H9 (cell line): ENCODE data around the gene IRS2. TPM values are rescaled to one million over a fixed set of nuclear protein-coding genes. Genes with fewer than 3 reads are reported as not detected.

Experiments used
- DNase-seq: peaks from one replicate; pipeline ENCODE4 v3.0.0-alpha.2; 2017
- H2AFZ ChIP-seq: one replicate; pipeline ENCODE4 v1.6.1; 2013; ENCODE audit warnings: mild to moderate bottlenecking, low read length, control low read depth, moderate library complexity
- H2AK5ac ChIP-seq: 2 replicates; pipeline ENCODE4 v1.6.1; 2013; ENCODE audit warnings: low read length, control low read depth, mixed read lengths; ENCODE audit not compliant: insufficient read length
- H2BK120ac ChIP-seq: one replicate; pipeline ENCODE4 v1.6.1; 2013; ENCODE audit warnings: low read depth, mild to moderate bottlenecking, low read length, control low read depth, inconsistent platforms; ENCODE audit not compliant: poor library complexity, severe bottlenecking
- H2BK12ac ChIP-seq: 2 replicates; pipeline ENCODE4 v1.6.1; 2013; ENCODE audit warnings: low read length, control low read depth, mixed read lengths, low read depth; ENCODE audit not compliant: insufficient read length
- H2BK15ac ChIP-seq: 2 replicates; pipeline ENCODE4 v1.6.1; 2013; ENCODE audit warnings: low read depth, low read length, control low read depth
- H2BK20ac ChIP-seq: one replicate; pipeline ENCODE4 v1.6.1; 2013; ENCODE audit warnings: low read depth, mild to moderate bottlenecking, low read length, control low read depth, inconsistent platforms; ENCODE audit not compliant: poor library complexity, severe bottlenecking
- H2BK5ac ChIP-seq: 2 replicates; pipeline ENCODE4 v1.6.1; 2013; ENCODE audit warnings: low read length, control low read depth, mixed read lengths; ENCODE audit not compliant: insufficient read length
- H3K14ac ChIP-seq: 2 replicates; pipeline ENCODE4 v1.6.1; 2013; ENCODE audit warnings: low read length, control low read depth; ENCODE audit not compliant: insufficient read depth
- H3K18ac ChIP-seq: 2 replicates; pipeline ENCODE4 v1.6.1; 2013; ENCODE audit warnings: low read depth, mild to moderate bottlenecking, mixed read lengths, low read length, control low read depth; ENCODE audit not compliant: insufficient read length
- H3K23ac ChIP-seq: 2 replicates; pipeline ENCODE4 v1.6.1; 2013; ENCODE audit warnings: low read length, control low read depth, mixed read lengths, low read depth; ENCODE audit not compliant: insufficient read length
- H3K23me2 ChIP-seq: 2 replicates; pipeline ENCODE4 v1.6.1; 2013; ENCODE audit warnings: low read depth, mild to moderate bottlenecking, mixed read lengths, low read length, control low read depth; ENCODE audit not compliant: insufficient read length, poor library complexity, severe bottlenecking
- H3K27ac ChIP-seq: 2 replicates; pipeline ENCODE4 v1.5.1; 2013; ENCODE audit warnings: low read length, control low read depth, mixed read lengths, low read depth; ENCODE audit not compliant: insufficient read length
- H3K27me3 ChIP-seq: 2 replicates; pipeline ENCODE4 v1.6.1; 2013; ENCODE audit warnings: low read length, control low read depth, inconsistent platforms; ENCODE audit not compliant: insufficient read depth
- H3K4ac ChIP-seq: 2 replicates; pipeline ENCODE4 v1.6.1; 2013; ENCODE audit warnings: low read depth, mild to moderate bottlenecking, control low read depth, inconsistent platforms, low read length, moderate library complexity
- H3K4me1 ChIP-seq: 2 replicates; pipeline ENCODE4 v1.6.1; 2013; ENCODE audit warnings: low read length, control low read depth, inconsistent platforms; ENCODE audit not compliant: insufficient read depth
- H3K4me2 ChIP-seq: 2 replicates; pipeline ENCODE4 v1.6.1; 2013; ENCODE audit warnings: low read length, control low read depth, mixed read lengths; ENCODE audit not compliant: insufficient read length, insufficient read depth
- H3K56ac ChIP-seq: 2 replicates; pipeline ENCODE4 v1.6.1; 2013; ENCODE audit warnings: low read depth, mild to moderate bottlenecking, mixed read lengths, low read length, control low read depth; ENCODE audit not compliant: insufficient read length
- H3K79me1 ChIP-seq: 2 replicates; pipeline ENCODE4 v1.6.1; 2013; ENCODE audit warnings: low read depth, mild to moderate bottlenecking, moderate library complexity, low read length, control low read depth, inconsistent platforms; ENCODE audit not compliant: insufficient read depth, poor library complexity, severe bottlenecking
- H3K79me2 ChIP-seq: 2 replicates; pipeline ENCODE4 v1.6.1; 2013; ENCODE audit warnings: low read length, control low read depth, inconsistent platforms; ENCODE audit not compliant: insufficient read depth
- H3K9ac ChIP-seq: 2 replicates; pipeline ENCODE4 v1.6.1; 2013; ENCODE audit warnings: low read length, control low read depth, mixed read lengths; ENCODE audit not compliant: insufficient read length; ENCODE audit errors: extremely low read depth
- H3K9me3 ChIP-seq: one replicate; pipeline ENCODE4 v1.6.1; 2013; ENCODE audit warnings: low read depth, low read length, inconsistent platforms; ENCODE audit not compliant: control insufficient read depth
- H3T11ph ChIP-seq: one replicate; pipeline ENCODE4 v1.6.1; 2013; ENCODE audit warnings: mild to moderate bottlenecking, low read length, control low read depth, inconsistent platforms
- H4K20me1 ChIP-seq: one replicate; pipeline ENCODE4 v1.6.1; 2013; ENCODE audit not compliant: control insufficient read depth, insufficient read length, insufficient read depth
- H4K5ac ChIP-seq: 2 replicates; pipeline ENCODE4 v1.6.1; 2013; ENCODE audit warnings: low read depth, mild to moderate bottlenecking, mixed read lengths, low read length, control low read depth; ENCODE audit not compliant: insufficient read length
- H4K8ac ChIP-seq: replicated peaks from 2 replicates; pipeline ENCODE4 v1.6.1; 2013; ENCODE audit warnings: low read length, control low read depth, mixed read lengths, low read depth; ENCODE audit not compliant: insufficient read length
- H4K91ac ChIP-seq: 2 replicates; pipeline ENCODE4 v1.6.1; 2013; ENCODE audit warnings: low read depth, mild to moderate bottlenecking, moderate library complexity, mixed read lengths, low read length, control low read depth; ENCODE audit not compliant: insufficient read length
- H3K27ac Mint-ChIP-seq, 3 experiments: 2 replicates in 2 of 3; 3 replicates in 1 of 3; pipeline ENCODE4 v1.8.0; 2020 to 2021; ENCODE audit warnings: mixed read lengths in 3 of 3, mild to moderate bottlenecking in 1 of 3, moderate library complexity in 1 of 3
- H3K27me3 Mint-ChIP-seq: 2 replicates; pipeline ENCODE4 v1.8.0; 2021; ENCODE audit warnings: low read depth, mild to moderate bottlenecking, moderate library complexity, mixed read lengths
- H3K36me3 Mint-ChIP-seq, 3 experiments: 2 replicates in 2 of 3; 3 replicates in 1 of 3; pipeline ENCODE4 v1.8.0; 2020 to 2021; ENCODE audit warnings: low read depth in 3 of 3, mixed read lengths in 3 of 3; ENCODE audit not compliant: insufficient read depth in 1 of 3
- H3K4me1 Mint-ChIP-seq, 2 experiments: 2 replicates each; pipeline ENCODE4 v1.8.0; 2020; ENCODE audit warnings: mixed read lengths in 2 of 2
- H3K4me3 Mint-ChIP-seq, 2 experiments: 2 replicates in 1 of 2; 3 replicates in 1 of 2; pipeline ENCODE4 v1.8.0; 2020 to 2021; ENCODE audit warnings: mild to moderate bottlenecking in 2 of 2, mixed read lengths in 2 of 2, moderate library complexity in 1 of 2
- H3K9me3 Mint-ChIP-seq, 2 experiments: 2 replicates in 1 of 2; 3 replicates in 1 of 2; pipeline ENCODE4 v1.8.0; 2020; ENCODE audit warnings: mild to moderate bottlenecking in 2 of 2, mixed read lengths in 2 of 2, moderate library complexity in 1 of 2
- WGBS: extraction: QIAGEN DNeasy Blood & Tissue Kit; methylation state at CpG from one replicate; pipeline ENCODE4 v1.1.7; 2013; ENCODE audit warnings: missing lambda C conversion rate, low lambda C conversion rate, mixed read lengths; ENCODE audit not compliant: insufficient read length; ENCODE audit errors: extremely low coverage; 5-methylcytosine and 5-hydroxymethylcytosine counted together
- total RNA-seq: library from RNA; stranded (reverse); gene quantifications from 2 replicates; pipeline ENCODE4 v1.2.1, GENCODE V29; 2021
- TF ChIP-seq, protein P1 (sequence below): fragments of 200-600 bp; sonication (generic); conservative IDR thresholded peaks from 3 replicates; pipeline ENCODE4 v1.8.0; 2021; ENCODE audit warnings: antibody characterized with exemption, mild to moderate bottlenecking

IRS2 gene
- total RNA-seq, 1 experiment from 2014 or later: 10.1 TPM

DNA sequence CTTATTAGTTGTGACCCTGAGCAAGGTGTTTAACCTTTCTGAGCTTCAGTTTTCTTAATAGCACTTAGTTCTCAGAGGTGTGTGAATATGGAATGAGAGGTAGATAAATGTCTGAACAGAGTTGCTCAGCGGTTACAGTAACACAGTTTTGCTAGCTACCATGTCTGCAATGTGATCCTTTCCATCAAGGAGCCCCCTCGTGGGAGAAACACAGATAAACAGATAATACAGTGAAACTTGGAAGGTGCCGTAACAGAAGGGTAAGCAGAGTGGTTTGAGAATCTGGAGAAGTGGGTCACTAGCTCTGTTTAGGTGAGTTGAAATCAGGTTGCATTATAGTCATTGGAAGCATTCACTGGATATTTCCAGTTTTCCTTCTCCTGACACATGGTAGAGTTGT, 38.9 kb downstream of the IRS2 start:
- TF ChIP-seq, protein P1, sequence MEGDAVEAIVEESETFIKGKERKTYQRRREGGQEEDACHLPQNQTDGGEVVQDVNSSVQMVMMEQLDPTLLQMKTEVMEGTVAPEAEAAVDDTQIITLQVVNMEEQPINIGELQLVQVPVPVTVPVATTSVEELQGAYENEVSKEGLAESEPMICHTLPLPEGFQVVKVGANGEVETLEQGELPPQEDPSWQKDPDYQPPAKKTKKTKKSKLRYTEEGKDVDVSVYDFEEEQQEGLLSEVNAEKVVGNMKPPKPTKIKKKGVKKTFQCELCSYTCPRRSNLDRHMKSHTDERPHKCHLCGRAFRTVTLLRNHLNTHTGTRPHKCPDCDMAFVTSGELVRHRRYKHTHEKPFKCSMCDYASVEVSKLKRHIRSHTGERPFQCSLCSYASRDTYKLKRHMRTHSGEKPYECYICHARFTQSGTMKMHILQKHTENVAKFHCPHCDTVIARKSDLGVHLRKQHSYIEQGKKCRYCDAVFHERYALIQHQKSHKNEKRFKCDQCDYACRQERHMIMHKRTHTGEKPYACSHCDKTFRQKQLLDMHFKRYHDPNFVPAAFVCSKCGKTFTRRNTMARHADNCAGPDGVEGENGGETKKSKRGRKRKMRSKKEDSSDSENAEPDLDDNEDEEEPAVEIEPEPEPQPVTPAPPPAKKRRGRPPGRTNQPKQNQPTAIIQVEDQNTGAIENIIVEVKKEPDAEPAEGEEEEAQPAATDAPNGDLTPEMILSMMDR: peak; percentile 37; the same call in 2 of the 3 replicates
- Histone ChIP-seq H3T11ph (no peak overlapping the region), H3K56ac (no peak overlapping the region), H2BK5ac (no peak overlapping the region), H3K79me2 (no peaks in the 10 kb centered on the region), H3K4ac (no peak overlapping the region), H4K91ac (no peak overlapping the region), H3K9ac (no peak overlapping the region), H2BK15ac (no peak overlapping the region), H3K4me2 (no peak overlapping the region), H2BK20ac (no peak overlapping the region), H3K79me1 (no peaks in the 10 kb centered on the region), H3K18ac (no peak overlapping the region), H3K27ac (no peak overlapping the region), H2AK5ac (no peak overlapping the region), H3K27me3 (no peaks in the 10 kb centered on the region), H4K20me1 (no peaks in the 10 kb centered on the region), H3K4me1 (peaks cover 4% of the 10 kb centered on the region; the same call in 1 of the 2 replicates), H3K23me2 (no peaks in the 10 kb centered on the region), H2BK12ac (no peak overlapping the region), H2AFZ (no peak overlapping the region), H3K14ac (no peak overlapping the region), H2BK120ac (no peak overlapping the region), H4K5ac (no peak overlapping the region), H3K23ac (no peak overlapping the region), H3K9me3 (no peaks in the 10 kb centered on the region), H4K8ac (no peak overlapping the region)
- no peak for DNase-seq
- no CpG with 5 or more reads among the region's 3 CpGs for WGBS
- Mint-ChIP-seq H3K4me1 (peaks cover 15 to 19% of the 10 kb centered on the region in 2 experiments), H3K36me3 (peaks cover 0 to 4% (median 2%) of the 10 kb centered on the region in 3 experiments; a peak in 4 of 7 replicates), H3K27ac (no peak overlapping the region), H3K9me3 (no peaks in the 10 kb centered on the region; a peak in 1 of 5 replicates), H3K27me3 (no peaks in the 10 kb centered on the region), H3K4me3 (no peak overlapping the region)
